H9 (cell line): ENCODE data around the gene FMN1. TPM values are rescaled to one million over a fixed set of nuclear protein-coding genes. Genes with fewer than 3 reads are reported as not detected.

ENCODE experiments used
- DNase-seq: peaks from one replicate; pipeline ENCODE4 v3.0.0-alpha.2; 2017
- H2AFZ ChIP-seq: one replicate; pipeline ENCODE4 v1.6.1; 2013; ENCODE audit warnings: mild to moderate bottlenecking, low read length, control low read depth, moderate library complexity
- H2AK5ac ChIP-seq: 2 replicates; pipeline ENCODE4 v1.6.1; 2013; ENCODE audit warnings: low read length, control low read depth, mixed read lengths; ENCODE audit not compliant: insufficient read length
- H2BK120ac ChIP-seq: one replicate; pipeline ENCODE4 v1.6.1; 2013; ENCODE audit warnings: low read depth, mild to moderate bottlenecking, low read length, control low read depth, inconsistent platforms; ENCODE audit not compliant: poor library complexity, severe bottlenecking
- H2BK12ac ChIP-seq: 2 replicates; pipeline ENCODE4 v1.6.1; 2013; ENCODE audit warnings: low read length, control low read depth, mixed read lengths, low read depth; ENCODE audit not compliant: insufficient read length
- H2BK15ac ChIP-seq: 2 replicates; pipeline ENCODE4 v1.6.1; 2013; ENCODE audit warnings: low read depth, low read length, control low read depth
- H2BK20ac ChIP-seq: one replicate; pipeline ENCODE4 v1.6.1; 2013; ENCODE audit warnings: low read depth, mild to moderate bottlenecking, low read length, control low read depth, inconsistent platforms; ENCODE audit not compliant: poor library complexity, severe bottlenecking
- H2BK5ac ChIP-seq: 2 replicates; pipeline ENCODE4 v1.6.1; 2013; ENCODE audit warnings: low read length, control low read depth, mixed read lengths; ENCODE audit not compliant: insufficient read length
- H3K14ac ChIP-seq: 2 replicates; pipeline ENCODE4 v1.6.1; 2013; ENCODE audit warnings: low read length, control low read depth; ENCODE audit not compliant: insufficient read depth
- H3K18ac ChIP-seq: 2 replicates; pipeline ENCODE4 v1.6.1; 2013; ENCODE audit warnings: low read depth, mild to moderate bottlenecking, mixed read lengths, low read length, control low read depth; ENCODE audit not compliant: insufficient read length
- H3K23ac ChIP-seq: 2 replicates; pipeline ENCODE4 v1.6.1; 2013; ENCODE audit warnings: low read length, control low read depth, mixed read lengths, low read depth; ENCODE audit not compliant: insufficient read length
- H3K23me2 ChIP-seq: 2 replicates; pipeline ENCODE4 v1.6.1; 2013; ENCODE audit warnings: low read depth, mild to moderate bottlenecking, mixed read lengths, low read length, control low read depth; ENCODE audit not compliant: insufficient read length, poor library complexity, severe bottlenecking
- H3K27ac ChIP-seq: 2 replicates; pipeline ENCODE4 v1.5.1; 2013; ENCODE audit warnings: low read length, control low read depth, mixed read lengths, low read depth; ENCODE audit not compliant: insufficient read length
- H3K27me3 ChIP-seq: 2 replicates; pipeline ENCODE4 v1.6.1; 2013; ENCODE audit warnings: low read length, control low read depth, inconsistent platforms; ENCODE audit not compliant: insufficient read depth
- H3K4ac ChIP-seq: 2 replicates; pipeline ENCODE4 v1.6.1; 2013; ENCODE audit warnings: low read depth, mild to moderate bottlenecking, control low read depth, inconsistent platforms, low read length, moderate library complexity
- H3K4me1 ChIP-seq: 2 replicates; pipeline ENCODE4 v1.6.1; 2013; ENCODE audit warnings: low read length, control low read depth, inconsistent platforms; ENCODE audit not compliant: insufficient read depth
- H3K4me2 ChIP-seq: 2 replicates; pipeline ENCODE4 v1.6.1; 2013; ENCODE audit warnings: low read length, control low read depth, mixed read lengths; ENCODE audit not compliant: insufficient read length, insufficient read depth
- H3K56ac ChIP-seq: 2 replicates; pipeline ENCODE4 v1.6.1; 2013; ENCODE audit warnings: low read depth, mild to moderate bottlenecking, mixed read lengths, low read length, control low read depth; ENCODE audit not compliant: insufficient read length
- H3K79me1 ChIP-seq: 2 replicates; pipeline ENCODE4 v1.6.1; 2013; ENCODE audit warnings: low read depth, mild to moderate bottlenecking, moderate library complexity, low read length, control low read depth, inconsistent platforms; ENCODE audit not compliant: insufficient read depth, poor library complexity, severe bottlenecking
- H3K79me2 ChIP-seq: 2 replicates; pipeline ENCODE4 v1.6.1; 2013; ENCODE audit warnings: low read length, control low read depth, inconsistent platforms; ENCODE audit not compliant: insufficient read depth
- H3K9ac ChIP-seq: 2 replicates; pipeline ENCODE4 v1.6.1; 2013; ENCODE audit warnings: low read length, control low read depth, mixed read lengths; ENCODE audit not compliant: insufficient read length; ENCODE audit errors: extremely low read depth
- H3K9me3 ChIP-seq: one replicate; pipeline ENCODE4 v1.6.1; 2013; ENCODE audit warnings: low read depth, low read length, inconsistent platforms; ENCODE audit not compliant: control insufficient read depth
- H3T11ph ChIP-seq: one replicate; pipeline ENCODE4 v1.6.1; 2013; ENCODE audit warnings: mild to moderate bottlenecking, low read length, control low read depth, inconsistent platforms
- H4K20me1 ChIP-seq: one replicate; pipeline ENCODE4 v1.6.1; 2013; ENCODE audit not compliant: control insufficient read depth, insufficient read length, insufficient read depth
- H4K5ac ChIP-seq: 2 replicates; pipeline ENCODE4 v1.6.1; 2013; ENCODE audit warnings: low read depth, mild to moderate bottlenecking, mixed read lengths, low read length, control low read depth; ENCODE audit not compliant: insufficient read length
- H4K8ac ChIP-seq: replicated peaks from 2 replicates; pipeline ENCODE4 v1.6.1; 2013; ENCODE audit warnings: low read length, control low read depth, mixed read lengths, low read depth; ENCODE audit not compliant: insufficient read length
- H4K91ac ChIP-seq: 2 replicates; pipeline ENCODE4 v1.6.1; 2013; ENCODE audit warnings: low read depth, mild to moderate bottlenecking, moderate library complexity, mixed read lengths, low read length, control low read depth; ENCODE audit not compliant: insufficient read length
- H3K27ac Mint-ChIP-seq, 3 experiments: 2 replicates in 2 of 3; 3 replicates in 1 of 3; pipeline ENCODE4 v1.8.0; 2020 to 2021; ENCODE audit warnings: mixed read lengths in 3 of 3, mild to moderate bottlenecking in 1 of 3, moderate library complexity in 1 of 3
- H3K27me3 Mint-ChIP-seq: 2 replicates; pipeline ENCODE4 v1.8.0; 2021; ENCODE audit warnings: low read depth, mild to moderate bottlenecking, moderate library complexity, mixed read lengths
- H3K36me3 Mint-ChIP-seq, 3 experiments: 2 replicates in 2 of 3; 3 replicates in 1 of 3; pipeline ENCODE4 v1.8.0; 2020 to 2021; ENCODE audit warnings: low read depth in 3 of 3, mixed read lengths in 3 of 3; ENCODE audit not compliant: insufficient read depth in 1 of 3
- H3K4me1 Mint-ChIP-seq, 2 experiments: 2 replicates each; pipeline ENCODE4 v1.8.0; 2020; ENCODE audit warnings: mixed read lengths in 2 of 2
- H3K4me3 Mint-ChIP-seq, 2 experiments: 2 replicates in 1 of 2; 3 replicates in 1 of 2; pipeline ENCODE4 v1.8.0; 2020 to 2021; ENCODE audit warnings: mild to moderate bottlenecking in 2 of 2, mixed read lengths in 2 of 2, moderate library complexity in 1 of 2
- H3K9me3 Mint-ChIP-seq, 2 experiments: 2 replicates in 1 of 2; 3 replicates in 1 of 2; pipeline ENCODE4 v1.8.0; 2020; ENCODE audit warnings: mild to moderate bottlenecking in 2 of 2, mixed read lengths in 2 of 2, moderate library complexity in 1 of 2
- CTCF ChIP-seq: fragments of 200-600 bp; sonication (generic); conservative IDR thresholded peaks from 3 replicates; pipeline ENCODE4 v1.8.0; 2021; ENCODE audit warnings: antibody characterized with exemption, mild to moderate bottlenecking
- WGBS: extraction: QIAGEN DNeasy Blood & Tissue Kit; methylation state at CpG from one replicate; pipeline ENCODE4 v1.1.7; 2013; ENCODE audit warnings: missing lambda C conversion rate, low lambda C conversion rate, mixed read lengths; ENCODE audit not compliant: insufficient read length; ENCODE audit errors: extremely low coverage; 5-methylcytosine and 5-hydroxymethylcytosine counted together
- total RNA-seq: library from RNA; stranded (reverse); gene quantifications from 2 replicates; pipeline ENCODE4 v1.2.1, GENCODE V29; 2021

Gene FMN1
- total RNA-seq, 1 experiment from 2014 or later, result 1.9 TPM

DNA sequence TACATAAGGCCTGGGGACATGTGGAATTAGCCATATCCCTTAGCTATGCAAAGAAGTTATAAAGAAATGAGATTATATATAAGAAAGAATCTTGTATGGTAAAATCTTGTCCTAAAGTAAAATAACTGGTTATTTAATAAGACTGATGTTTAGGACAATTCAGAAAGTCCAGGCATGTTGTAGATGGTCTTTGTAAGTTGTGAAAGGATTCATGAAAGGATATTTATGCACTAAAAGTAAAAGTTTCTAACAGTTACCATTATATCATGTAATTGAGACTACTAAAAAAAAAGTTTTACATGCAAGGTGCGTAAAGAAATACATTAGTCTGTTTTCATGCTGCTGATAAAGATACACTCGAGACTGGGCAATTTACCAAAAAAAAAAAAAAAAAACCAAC is 146.3 kb downstream of the FMN1 start:
- H3K4me1 Mint-ChIP-seq, result no peaks in the 10 kb centered on the region

More for the DNA sequence above, 146.3 kb downstream of the FMN1 start:
- H3K27ac Mint-ChIP-seq, result no peak overlapping the region
- Histone ChIP-seq H3K4me2 (no peak overlapping the region), H2BK20ac (no peak overlapping the region), H3K4ac (no peak overlapping the region), H3K23me2 (no peaks in the 10 kb centered on the region), H4K5ac (no peak overlapping the region), H3T11ph (no peak overlapping the region), H2BK5ac (no peak overlapping the region), H3K27ac (no peak overlapping the region), H3K79me2 (no peaks in the 10 kb centered on the region), H2AK5ac (no peak overlapping the region), H2BK120ac (no peak overlapping the region), H3K18ac (no peak overlapping the region), H3K14ac (no peak overlapping the region), H3K4me1 (no peaks in the 10 kb centered on the region), H2AFZ (no peak overlapping the region), H2BK12ac (no peak overlapping the region), H3K9me3 (peaks cover 26% of the 10 kb centered on the region), H4K91ac (no peak overlapping the region), H3K23ac (no peak overlapping the region), H3K27me3 (no peaks in the 10 kb centered on the region), H3K79me1 (no peaks in the 10 kb centered on the region), H4K20me1 (no peaks in the 10 kb centered on the region), H3K56ac (no peak overlapping the region), H2BK15ac (no peak overlapping the region), H4K8ac (no peak overlapping the region), H3K9ac (no peak overlapping the region)
- no peak overlapping the region for H3K4me3 Mint-ChIP-seq
- peaks cover 54 to 60% of the 10 kb centered on the region in 2 experiments for H3K9me3 Mint-ChIP-seq
- TF ChIP-seq CTCF, result no peak
- H3K27me3 Mint-ChIP-seq, result peaks cover 2% of the 10 kb centered on the region
- H3K36me3 Mint-ChIP-seq, result peaks cover 21 to 43% (median 40%) of the 10 kb centered on the region in 3 experiments
- WGBS, result no CpG with 5 or more reads among the region's 2 CpGs
- DNase-seq, result no peak
